NCI-H2081 treated with DMSO at 0.1 percent for 48 hours (cell line): Measurements from ENCODE around the gene SBF2.

Experiments
- DNase-seq: peaks from one replicate; lab custom pipeline; 2025; lab: John Stamatoyannopoulos, UW

SBF2 gene

DNA sequence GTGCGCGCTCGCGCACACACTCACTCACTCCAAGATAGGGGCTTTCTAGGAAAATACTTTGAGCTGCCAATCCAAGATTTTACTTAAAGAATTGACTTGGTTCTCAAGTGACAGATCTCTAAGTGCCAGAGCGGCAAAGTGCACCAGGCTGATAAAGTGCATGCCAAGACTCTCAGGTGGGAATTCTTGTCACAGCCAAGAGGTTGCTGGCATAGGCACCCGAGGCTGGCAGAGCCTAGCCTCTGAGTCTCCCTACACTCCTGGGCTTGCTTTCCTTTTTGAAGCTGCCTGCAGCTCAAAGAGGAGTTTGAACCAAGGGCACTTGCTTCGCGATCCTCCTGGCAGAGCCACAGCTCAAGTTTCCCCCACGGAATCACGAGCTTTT lies 8.3 kb upstream of the SBF2 start:
- DNase-seq = no peak

DNA sequence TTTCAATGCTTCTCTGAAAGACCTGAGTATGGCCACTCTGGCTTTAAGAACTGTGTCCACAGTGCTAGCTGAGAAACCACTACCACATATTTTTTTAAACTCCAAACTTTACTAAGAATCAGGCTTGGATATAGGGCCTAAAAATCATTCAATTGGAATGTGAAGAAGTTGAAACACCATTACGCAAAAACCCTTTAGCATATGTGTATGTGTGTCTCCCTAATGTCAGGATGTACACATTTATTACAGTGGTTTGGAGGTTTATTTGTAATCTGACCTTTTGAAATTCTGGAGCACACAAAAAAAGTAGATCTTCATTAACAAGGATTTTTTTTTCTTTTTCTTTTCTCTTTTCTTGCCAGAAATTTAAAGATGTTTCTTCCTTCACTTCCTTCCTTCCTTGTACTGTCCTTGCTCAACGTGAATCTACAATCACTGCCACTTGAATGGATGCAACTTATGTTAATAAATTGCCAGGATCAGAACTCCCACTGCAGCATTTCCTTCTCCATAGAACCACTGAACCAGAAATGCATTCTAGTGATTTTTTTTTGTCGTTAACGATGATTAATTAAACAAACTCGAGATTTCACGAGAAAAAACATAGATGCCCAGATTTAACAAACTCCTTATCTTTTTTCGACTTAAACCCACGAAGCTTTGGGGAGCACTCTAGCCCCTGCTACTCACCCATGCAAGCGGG lies 7.8 kb upstream of the SBF2 start:
- DNase-seq = no peak

DNA sequence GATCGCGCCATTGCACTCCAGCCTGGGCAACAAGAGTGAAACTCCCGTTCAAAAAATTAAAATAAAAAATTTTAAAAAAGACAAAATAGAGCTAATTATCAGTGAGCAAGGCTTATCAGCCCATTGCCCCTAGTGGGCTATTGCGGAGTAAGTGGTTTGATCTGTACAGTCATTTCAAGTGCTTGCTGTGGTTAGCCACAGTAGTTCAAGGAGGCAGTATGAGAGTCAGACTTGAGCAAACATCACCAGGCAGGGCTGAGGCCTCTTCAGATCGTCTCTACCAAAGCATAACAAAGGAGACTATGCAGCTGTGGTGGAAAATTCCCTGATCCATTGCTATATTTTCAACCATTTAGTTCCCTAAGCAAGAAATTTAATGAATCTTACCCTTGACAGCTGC lies 4.3 kb upstream of the SBF2 start:
- DNase-seq = no peak

DNA sequence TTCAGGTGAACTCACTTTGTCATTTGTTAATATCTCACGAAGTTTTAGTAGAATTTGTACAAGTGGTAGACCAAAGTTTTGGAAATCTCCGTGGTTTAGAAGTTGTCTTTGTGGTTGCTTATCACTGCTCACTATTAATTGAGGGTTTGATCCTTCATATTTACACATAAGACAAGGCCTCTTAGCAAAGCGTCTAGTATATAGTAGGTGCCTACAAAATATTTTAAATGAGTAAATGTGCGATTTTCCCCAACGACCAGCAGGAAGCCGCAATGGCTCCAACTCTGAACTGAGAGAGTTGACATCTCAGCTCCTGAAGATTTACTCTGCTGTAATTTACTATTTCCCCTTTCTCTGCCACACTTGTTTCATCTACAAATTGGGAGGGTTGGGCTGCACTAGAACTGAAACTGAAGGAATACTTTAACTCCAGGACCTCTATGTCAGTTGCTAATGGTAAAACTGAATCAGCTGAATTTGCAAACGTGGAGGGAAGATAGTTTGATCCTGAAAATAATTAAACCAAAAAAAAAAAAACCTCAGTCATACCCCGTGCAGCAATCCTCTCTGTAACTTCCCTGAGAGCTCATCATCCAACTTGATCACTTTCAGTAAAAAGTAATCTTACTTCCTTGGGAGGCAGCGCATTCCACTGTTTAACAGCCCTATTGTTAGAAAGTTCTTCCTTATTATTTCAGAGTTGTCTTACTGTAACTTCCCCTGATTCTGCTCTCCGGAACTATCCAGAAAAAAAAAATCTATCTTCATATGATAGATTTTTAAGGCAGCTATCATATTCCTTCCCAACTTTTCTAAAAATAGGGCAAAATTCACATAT lies 1.3 kb upstream of the SBF2 start:
- no peak for DNase-seq

DNA sequence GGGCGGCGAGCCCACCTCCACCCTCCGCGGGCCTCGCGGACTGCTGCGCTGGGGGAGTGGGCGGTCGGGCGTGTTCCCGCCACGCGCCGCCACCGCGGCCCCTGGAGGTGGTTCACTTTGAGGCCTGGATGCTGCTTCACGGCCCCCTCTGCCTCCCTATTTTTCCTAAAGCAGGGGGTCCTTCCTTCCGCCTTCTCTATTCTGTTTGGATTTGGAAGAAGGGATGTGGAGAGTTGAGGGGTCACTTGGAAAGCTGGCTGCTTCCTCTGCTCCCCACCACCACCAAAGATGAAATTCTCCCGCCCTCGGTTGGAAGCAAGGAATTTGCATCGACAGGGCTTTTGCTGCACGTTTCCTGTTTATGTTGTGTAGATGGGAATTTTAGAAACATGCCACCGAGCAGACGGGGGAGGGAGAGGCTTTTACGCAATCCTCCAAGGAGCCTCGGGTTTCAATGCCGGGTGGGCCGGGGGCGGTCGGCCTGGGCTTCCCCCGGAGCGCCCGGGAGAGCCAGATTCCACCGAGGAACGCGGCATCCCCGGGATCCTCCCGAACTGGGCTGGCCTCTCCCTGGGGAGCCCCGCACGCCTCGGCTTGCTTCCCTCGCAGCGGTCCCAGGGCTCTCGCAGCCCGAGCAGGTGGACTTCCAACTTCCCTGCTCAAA lies 403 bp upstream of the SBF2 start:
- no peak for DNase-seq

DNA sequence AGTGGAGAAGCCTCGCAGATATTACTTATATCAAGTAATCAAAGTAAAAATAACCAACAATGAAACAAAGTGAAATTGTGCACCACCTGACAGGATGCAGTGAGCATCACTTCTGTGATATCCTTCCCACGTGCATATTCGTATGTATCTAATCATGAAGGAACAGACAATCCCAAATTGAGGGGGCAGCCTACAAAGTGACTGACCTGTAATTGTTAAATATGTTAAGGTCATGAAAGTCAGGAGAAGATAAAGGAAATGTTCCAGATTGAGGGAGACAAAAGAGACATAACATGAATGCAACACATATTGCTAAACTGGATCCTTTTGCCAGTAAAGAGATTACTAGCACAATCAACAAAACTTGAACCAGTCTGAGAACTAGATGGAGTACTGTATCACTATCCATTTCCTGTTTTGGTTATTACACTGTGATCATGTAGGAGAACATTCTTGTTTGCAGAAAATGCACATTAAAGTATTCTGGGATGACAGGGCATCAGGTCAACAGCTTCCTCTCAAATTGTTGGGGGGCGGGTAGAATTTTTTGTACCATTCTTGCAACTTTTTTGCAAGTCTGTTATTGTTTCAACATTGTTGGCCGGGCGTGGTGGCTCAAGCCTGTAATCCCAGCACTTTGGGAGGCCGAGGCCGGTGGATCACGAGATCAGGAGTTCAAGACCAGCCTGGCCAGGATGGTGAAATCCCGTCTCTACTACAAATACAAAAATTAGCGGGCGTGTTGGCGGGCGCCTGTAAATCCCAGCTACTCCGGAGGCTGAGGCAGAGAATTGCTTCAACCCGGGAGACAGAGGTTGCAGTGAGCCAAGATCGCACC lies 2.0 kb downstream of the SBF2 start:
- no peak for DNase-seq

DNA sequence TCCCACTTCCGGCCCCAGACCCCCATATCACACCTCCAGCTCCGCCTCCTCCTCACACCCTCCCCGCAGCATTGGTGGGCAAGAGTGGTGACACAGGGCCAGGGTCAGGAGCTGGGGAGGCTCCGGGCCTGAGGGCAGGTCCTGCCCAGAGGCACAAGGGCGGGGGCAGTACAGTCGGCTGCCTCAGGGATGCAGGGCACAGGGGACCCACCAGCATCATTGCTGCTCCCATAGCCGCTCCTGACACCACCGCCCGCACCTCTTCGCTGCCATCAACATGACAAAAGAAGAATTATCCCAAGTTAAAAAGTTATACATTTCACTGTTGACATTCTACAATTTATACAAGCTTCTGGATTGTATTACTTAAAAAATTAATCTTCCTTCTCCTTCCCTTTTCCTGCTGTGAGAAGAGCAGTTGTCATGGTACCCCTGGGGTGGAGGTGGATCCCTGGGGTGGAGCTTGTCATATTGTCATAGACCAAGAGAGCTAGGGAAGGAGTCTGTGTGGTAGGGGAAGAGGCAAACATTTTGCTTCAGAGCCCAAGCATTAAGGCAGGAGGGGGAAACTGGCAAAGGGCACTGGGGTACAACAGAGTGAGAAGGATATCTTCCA lies 4.1 kb downstream of the SBF2 start:
- no peak for DNase-seq

DNA sequence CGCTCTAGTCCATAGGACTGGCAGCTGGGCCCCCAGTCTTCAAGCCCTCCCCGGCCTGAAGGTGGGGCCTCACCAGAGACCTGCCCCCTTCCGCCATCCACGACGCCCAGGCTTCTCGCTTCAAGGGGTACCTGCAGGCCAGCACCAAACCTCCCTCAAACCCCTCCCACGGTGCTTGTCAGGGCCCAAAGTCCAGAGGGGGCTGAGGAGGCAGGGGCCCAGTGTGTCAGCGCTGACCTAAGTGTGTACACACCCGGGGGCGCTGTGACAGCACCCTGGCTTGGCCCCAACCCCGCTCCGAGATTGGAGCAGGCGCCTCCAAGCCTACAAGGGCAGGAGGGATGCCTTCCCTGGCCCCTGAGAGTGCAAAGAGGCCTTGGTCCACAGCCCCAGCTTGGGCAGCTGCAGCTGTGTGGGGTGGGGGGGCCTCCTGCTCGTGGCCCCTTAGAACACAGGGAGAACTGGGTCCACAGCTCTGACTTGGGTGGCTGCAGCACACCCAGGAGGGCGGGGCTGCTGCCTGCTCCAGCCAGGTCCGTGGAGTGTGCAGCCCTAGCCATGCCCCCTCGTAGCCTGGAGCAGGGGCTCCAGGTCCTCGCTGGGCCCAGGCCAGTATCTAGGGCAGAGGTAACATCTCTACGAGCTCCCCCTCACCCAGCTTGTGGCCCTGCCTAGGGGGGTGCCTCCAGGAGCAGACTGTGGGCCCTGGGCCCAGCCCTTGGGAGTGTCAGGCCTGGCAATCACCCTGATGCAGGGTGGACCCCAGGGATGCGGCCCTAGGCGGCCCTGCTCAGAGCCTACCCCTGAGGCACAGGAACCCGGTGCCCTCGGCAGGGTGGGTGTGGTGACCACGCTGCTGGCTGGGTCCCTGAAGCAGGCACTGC lies 4.9 kb downstream of the SBF2 start:
- DNase-seq = no peak

DNA sequence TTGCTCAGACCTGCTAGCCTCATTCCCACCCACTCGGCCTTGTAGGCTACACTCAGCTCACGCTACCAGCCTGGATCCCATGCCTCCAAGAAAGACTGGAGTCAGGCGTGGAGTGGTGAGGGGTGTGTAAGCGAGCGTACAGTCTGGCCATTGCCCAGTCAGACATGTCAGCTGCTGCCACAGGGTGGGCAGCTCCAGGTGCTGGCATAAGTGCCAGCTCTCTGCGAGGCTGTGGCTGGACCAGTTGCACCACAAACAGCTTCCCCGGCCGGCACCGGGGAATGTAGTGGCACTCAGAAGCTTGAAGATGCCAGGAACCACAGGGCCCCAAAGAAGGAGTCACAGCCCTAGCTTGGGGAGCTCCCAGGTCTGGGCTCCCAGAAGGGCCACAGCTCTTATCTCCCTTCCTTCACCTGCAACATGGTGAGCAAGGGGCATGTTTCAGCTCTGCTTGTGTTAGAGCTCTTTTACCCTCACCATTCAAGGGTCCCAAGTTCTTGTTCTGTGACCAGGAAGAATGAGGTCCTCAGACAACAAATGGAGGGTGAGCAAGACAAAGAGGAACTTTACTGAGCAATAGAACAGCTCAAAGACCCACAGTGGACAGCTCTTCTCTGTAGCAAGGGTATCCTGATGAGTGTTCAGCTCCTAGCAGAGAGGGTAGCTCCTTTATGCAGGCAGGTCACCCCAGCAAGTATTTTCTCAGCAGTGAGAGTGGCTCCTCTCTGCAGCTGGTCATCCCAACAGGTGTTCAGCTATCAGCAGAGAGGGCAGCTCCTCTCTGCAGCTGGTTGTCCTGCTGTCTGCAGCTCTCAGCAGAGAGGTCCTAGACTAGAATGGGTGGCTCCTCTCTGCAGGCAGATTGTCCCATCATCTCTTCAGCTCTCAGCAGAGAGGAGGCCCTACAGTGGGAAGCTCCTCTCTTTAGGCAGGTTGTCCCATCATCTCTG lies 6.0 kb downstream of the SBF2 start:
- no peak for DNase-seq

DNA sequence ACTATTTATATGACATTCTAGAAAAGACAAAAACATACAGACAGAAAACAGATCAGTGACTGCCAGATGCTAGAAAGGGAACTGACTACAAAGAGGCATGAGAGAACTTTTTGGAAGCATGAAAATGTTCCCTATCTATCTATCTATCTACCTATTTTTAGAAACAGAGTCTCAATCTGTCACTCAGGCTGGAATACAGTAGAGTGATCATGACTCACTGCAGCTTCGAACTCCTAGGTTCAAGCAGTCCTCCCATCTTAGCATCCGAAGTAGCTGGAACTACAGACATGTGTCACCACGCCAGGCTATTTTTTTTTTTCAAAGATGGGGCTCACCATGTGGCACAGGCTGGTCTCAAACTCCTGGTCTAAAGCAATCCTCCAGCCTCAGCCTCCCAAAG lies 6.9 kb downstream of the SBF2 start:
- DNase-seq = no peak

DNA sequence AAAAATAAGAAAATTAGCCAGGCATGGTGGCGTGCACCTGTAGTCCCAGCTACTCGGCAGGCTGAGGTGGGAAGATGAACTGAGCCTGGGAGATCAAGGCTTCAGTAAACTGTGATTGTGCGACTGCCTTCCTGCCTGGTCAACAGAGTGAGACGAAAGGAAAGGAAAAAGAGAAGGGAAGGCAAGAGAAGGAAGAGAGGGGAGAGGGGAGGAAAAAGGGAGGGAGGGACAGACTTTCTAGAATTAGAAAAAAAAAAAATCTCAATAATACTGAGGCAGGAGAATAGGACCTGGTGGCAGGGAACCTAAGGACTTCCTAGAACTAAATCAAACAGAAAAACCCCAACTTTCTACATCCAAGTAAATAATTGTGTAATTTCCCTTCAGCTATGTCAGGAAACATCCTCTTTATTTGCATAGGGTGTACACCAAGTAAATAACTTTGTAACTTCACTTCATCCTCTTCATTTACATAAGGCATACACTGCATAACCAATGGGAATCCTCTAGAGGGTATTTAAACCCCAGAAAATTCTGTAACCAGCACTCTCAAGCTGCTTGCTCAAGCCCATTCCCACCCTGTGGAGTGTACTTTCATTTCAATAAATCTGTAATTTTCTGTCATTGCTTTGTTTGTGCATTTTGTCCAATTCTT lies 8.7 kb downstream of the SBF2 start:
- DNase-seq = no peak

DNA sequence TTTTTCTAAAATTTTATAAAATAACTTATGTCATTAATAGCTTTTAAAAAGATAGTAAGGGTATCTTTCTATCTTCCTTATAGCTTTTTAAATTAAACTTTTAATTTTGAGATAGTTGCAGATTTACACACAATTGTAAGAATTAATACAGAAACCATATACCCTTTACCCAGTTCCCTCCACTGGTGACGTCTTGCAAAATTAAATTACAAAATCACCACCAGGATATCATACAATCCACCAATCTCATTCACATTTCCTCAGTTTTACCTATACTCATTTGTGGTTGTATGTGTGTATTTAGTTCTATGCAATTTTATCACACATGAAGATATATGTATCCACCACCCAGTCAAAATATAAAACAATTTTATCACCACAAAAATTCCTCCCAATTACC lies 10.0 kb downstream of the SBF2 start:
- DNase-seq = no peak

DNA sequence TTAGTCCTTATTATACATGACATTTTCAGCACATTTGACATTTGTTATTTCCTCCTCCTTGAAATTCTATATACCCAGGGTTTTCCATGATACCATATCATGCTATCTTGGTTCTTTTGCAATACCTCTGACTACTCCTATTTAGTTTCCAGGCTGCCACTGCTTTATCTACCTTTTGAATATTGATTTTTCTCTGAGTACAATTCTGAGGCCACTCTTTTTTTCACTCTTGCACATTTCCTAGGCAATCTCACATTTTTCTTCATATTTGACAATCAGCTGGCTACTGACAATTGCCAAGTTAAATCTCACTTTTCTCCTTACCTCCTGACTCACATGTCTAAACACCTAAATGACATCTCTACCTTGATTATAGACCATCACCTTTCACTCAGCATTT lies 11.9 kb downstream of the SBF2 start:
- no peak for DNase-seq

DNA sequence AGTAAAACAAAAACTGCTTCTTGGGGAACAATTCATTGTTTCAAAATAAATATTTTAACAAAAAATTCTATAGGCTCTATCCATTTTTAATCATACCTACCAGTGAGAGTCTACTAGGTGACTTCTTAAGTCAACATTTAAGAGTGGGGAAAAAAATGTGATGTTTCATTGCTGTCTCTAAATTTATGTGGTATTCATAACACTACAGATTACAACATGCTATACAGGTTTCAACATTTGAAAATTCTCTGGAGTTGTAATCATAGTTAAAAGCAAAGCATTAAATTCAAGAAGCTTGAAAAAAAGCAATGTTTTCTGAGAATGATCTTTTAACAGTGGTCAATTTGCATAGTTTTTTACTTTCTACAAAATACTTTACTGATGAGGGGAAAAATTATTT lies 18.3 kb downstream of the SBF2 start:
- no peak for DNase-seq

DNA sequence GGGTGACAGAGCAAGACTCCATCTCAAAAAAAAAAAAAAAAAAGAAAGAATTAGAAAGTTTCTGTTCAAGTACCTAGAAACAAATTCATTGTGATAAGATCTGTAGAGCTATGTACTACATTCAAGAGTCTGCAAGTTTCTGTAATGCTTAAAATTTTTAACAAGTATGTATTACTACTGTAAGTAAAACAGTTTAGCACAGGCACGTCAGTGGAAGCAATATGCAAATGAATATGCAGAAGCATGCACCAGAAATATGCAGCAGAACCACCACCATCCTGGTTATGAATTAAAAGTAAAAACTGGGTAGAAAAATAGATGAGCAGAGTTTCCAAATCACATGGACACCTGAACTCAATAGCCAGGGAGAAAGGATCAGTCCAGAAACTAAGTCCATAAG lies 19.3 kb downstream of the SBF2 start:
- DNase-seq = no peak

DNA sequence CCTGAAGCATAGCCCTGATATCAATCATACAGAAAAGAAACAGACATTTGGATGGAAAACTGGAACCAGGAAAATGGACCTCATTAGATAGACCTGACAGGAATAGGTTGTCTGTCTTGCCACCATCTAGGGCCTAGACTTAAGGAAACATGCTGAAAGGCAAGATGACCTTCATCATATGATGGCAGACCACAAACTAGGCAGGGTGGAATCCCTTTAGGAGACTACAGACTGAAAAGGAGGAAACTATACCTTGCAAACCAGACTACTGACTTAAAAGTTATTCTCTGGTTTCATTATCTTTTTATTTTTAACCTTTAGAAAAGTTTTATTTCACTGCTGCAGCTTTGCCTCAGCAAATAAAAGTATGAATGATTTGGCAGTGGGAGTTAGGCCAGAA lies 20.3 kb downstream of the SBF2 start:
- DNase-seq = no peak

DNA sequence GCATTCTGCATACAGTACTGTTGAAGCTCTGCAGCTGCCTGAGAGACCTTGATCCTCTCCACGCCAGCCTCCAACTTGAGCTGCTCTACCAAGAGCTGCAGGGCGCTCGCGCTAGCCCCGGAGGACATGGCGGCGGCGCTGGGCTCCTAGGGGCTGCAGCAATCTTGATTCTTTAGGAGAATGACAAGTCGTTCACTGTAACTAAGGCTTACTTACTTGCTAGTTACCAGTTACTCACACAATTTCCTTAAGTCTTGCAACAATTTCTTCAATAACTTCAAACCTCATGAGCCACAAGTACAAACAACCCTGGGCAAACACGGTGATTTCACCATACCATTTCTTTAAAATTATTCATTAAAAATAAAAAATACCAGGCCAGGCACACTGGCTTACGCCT lies 21.9 kb downstream of the SBF2 start:
- DNase-seq = no peak

DNA sequence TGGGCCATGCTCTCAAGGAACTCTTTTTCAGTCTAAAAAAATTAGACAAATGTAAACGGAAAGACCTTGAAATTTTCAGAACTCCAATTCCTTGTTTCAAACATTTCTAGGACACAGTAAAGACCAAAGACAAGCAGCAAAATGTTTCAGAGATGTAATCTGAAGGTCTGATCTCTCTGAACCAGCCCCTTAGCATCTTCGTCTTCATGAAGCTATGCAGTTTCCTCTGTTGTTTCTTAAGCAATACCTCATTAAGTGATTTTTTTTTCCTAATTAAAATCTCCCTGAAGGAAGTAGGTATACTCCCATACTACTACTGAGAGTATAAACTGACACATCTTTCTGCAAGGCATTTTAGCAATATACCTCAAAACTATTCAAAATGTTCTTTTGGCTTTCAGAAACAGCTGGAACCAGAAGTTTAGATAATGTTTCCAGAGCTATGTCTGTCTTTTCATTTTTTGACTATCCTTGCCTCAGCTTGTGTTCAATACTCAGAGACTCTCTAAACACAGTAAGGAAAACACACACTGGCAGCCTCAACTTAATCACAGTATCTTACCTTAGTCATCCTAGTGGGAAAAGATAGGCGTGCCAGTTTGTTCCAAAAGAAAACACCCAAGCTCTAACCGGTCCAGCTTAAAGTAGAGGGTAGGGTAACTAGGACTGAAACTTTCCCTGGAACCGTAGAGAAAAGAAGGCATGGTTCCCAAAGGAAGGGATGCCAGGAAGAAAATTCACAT lies 25.1 kb downstream of the SBF2 start:
- no peak for DNase-seq
